ENCODE measurements around the gene XRRA1.

DNA sequence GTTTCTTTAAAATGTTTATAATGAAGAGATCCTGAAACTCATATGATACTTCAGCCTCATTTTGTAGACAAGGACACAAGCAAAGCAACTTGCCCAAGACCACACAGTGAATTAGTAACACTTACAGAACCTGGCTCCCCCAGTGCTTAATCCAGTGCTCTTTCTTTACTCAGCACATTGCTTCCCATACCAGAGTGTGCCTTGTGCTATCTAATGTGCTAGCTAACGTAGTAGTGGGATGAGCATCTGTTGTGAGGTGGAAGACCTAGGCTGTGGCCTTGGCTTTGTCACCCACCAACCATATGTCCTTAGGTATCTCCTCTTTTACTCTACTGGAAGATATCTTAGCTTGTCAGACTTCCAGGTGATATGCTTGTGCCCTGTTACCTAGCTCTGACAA lies 5.3 kb upstream of the XRRA1 start:
- TF ChIP-seq, protein P1, sequence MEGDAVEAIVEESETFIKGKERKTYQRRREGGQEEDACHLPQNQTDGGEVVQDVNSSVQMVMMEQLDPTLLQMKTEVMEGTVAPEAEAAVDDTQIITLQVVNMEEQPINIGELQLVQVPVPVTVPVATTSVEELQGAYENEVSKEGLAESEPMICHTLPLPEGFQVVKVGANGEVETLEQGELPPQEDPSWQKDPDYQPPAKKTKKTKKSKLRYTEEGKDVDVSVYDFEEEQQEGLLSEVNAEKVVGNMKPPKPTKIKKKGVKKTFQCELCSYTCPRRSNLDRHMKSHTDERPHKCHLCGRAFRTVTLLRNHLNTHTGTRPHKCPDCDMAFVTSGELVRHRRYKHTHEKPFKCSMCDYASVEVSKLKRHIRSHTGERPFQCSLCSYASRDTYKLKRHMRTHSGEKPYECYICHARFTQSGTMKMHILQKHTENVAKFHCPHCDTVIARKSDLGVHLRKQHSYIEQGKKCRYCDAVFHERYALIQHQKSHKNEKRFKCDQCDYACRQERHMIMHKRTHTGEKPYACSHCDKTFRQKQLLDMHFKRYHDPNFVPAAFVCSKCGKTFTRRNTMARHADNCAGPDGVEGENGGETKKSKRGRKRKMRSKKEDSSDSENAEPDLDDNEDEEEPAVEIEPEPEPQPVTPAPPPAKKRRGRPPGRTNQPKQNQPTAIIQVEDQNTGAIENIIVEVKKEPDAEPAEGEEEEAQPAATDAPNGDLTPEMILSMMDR (IDR thresholded peaks at IDR 0.05; ENCODE audit: low read depth, low read length), result no peak
- no peak for TF ChIP-seq POLR2A (IDR thresholded peaks at IDR 0.05; ENCODE audit: extremely low read depth, insufficient read length)
